A549 treated with AZD2906 at 1 μM for 4 hours (cell line): ENCODE data around the gene COG6. TPM values are rescaled to one million over a fixed set of nuclear protein-coding genes. Genes with fewer than 3 reads are reported as not detected.

Experiments used
- total RNA-seq: library from RNA; stranded (reverse); fragments of 200-300 nt; extraction: Qiagen RNA extraction; gene quantifications from 5 replicates; pipeline ENCODE4 v1.2.3, GENCODE V29; 2022

The COG6 gene
- 3.8 to 5.3 TPM (median 4.7 TPM) in 5 replicates for total RNA-seq

GRCh38 chr13:39655569-39656324 is at the start of gene COG6:
TSS of gene COG6 (plus strand) at chr13:39655662. CDS start at chr13:39655727, 65 bp downstream.

Other genes with a start within 250 kb of the COG6 start
- gene LHFPL6, start 52.5 kb upstream of the COG6 start, total RNA-seq: 6.6 to 8.7 TPM (median 8.0 TPM) in 5 replicates